HG03064 (cell line): Measurements from ENCODE around the gene NME7.
"Not testable (repeated sequence)": the region's sequence is repeated elsewhere in the genome, so short reads cannot be mapped to it uniquely, and the experiment has no call there.

Experiments
- ATAC-seq: cut with Tn5 transposase; IDR thresholded peaks from one replicate; pipeline ENCODE4 v1.9.1; 2021; ENCODE audit warnings: low read depth; ENCODE audit not compliant: unreplicated experiment

NME7 gene

DNA sequence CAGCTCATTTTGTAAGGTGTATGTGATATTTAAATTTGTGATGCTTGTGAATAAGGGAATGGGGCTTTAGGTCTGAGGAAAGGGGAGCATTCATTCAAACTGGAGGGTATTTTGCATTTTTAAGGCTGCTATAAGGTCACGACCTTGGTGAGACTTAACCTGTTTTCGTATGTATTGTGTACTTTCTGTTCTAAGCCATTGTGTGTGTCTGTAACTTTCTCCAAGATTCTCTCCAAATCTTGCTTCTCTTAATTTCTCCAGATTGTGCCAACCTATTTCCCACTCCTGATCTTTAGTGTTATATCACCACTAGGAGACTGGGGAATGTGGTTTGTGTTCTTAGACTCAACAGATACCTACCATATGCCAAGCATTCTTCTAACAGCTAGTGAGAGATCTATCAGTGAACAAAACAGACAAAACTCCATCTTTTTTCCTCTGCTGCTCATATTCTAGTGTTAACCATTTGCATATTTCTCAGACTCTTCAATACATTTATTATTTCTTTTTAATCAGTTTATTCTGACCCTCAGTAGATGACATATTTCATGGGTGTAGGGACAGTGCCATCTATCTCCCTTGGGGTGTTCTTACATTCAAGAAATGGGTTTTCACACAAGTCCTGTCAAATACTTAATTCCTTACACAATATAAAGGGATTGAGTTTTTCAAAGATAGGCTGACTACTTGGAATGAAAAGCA lies 233.6 kb downstream of the NME7 start:
- ATAC-seq: no peak

DNA sequence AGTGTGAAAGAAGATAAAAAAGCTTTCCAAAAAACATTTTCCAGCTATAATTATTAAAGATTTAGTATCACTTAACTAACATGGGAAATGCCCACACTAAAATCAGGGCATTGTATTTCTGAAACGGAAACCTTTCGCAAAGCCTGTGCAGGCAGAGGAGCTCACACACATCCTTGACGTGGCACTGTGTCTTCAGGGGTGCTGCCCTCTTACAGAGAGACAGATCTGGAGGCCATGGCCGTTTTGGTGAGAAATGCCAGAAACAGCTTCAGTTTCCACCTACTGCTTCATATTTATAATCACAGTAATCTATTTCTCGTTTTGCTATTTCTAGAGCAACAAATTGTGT lies 234.4 kb downstream of the NME7 start:
- no peak for ATAC-seq

GRCh38 chr1:169132512-169133227 lies 234.9 kb downstream of the NME7 start:
- ATAC-seq: no peak

- no peak for ATAC-seq
Measured at GRCh38 chr1:169130683-169131082, 236.9 kb downstream of the NME7 start.

DNA sequence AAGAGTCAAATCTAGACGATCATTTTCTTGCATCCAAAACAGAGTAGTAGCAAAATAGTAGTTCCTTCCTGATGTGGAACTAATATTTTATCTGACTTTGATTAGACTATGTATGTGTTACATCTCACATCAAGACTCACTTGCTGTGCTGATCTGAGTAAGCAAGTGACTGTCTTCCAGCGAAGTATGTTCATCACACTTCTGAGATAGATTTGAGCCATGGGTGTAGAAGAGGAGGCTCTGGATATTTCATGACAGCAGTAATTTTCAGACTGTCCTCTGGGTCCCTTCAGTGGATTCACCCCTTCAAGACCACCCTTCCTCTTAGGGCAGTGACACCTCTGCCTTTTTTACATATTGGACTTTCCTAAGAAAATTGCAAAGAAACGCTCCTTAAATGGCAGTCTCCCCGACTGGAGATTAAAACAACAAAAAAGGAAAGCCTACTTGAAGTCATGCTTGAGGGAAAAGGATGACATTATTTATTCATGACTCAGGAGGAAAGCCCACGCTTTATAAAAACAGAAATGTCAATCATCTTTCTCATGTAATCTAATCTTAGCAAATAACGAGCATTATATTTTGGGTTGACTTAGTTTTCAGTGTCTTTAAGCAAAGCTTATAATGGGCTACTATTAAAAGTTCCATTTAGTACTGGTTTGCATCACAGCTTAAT lies 238.3 kb downstream of the NME7 start:
- ATAC-seq: no peak

- no peak for ATAC-seq
Measured at GRCh38 chr1:169128562-169128961, 239.0 kb downstream of the NME7 start.

DNA sequence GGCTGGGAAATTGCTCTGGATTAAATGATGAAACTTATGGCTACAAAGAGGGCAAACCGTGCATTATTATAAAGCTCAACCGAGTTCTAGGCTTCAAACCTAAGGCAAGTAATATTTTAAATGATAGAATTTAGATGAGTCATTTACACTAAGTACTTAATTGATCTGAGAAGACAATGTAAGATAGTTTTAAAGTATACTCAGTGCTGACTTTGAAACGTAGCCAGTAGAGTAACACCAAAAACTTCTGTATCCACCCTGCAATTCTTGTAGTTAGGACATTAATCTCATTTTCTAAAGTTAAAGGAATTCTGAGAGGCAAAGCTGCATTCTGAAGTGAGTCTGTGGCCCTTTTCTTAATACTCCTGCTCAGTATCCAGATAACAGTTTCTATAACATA lies 240.3 kb downstream of the NME7 start:
- no peak for ATAC-seq

DNA sequence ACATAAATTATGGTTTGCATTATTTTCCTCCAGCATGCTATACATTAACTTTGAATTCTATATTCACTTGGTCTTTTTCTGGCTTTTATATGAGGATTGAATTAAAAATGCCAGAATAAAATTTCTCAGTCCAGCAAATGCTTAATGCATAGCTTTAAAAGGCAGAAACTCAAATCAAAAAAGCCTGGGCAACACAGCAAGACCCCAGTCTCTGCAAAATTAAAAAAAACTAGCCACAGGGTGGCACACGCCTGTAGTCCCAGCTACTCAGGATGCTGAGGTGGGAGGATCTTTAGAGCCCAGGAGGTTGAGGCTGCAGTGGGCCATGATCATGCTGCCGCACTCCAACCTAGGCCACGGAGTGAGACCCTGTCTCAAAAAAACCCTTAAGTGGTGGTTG lies 241.3 kb downstream of the NME7 start:
- ATAC-seq: no peak

- ATAC-seq: not testable (repeated sequence)
Measured at GRCh38 chr1:169125597-169125996, 242.0 kb downstream of the NME7 start.

- no peak for ATAC-seq
Measured at GRCh38 chr1:169124459-169124858, 243.1 kb downstream of the NME7 start.

DNA sequence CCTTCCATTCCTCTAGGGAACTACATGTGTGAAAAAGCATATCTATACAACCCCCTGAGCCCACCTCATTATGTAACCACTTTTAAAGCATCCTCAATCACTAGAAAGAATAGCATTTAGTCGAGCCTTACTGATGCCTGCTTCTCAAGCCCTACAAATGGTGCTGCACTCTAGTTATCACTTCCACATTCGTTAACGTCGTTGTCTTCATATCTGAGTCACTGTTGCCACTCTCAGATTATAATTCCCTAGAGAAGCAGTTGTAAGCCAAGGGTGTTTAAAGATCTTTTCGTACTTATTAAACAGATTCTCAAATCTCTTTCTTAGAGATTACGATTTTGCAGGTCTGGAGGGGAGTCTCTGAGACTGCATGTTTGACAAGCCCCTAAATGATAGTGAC lies 244.6 kb downstream of the NME7 start:
- peak; percentile 71 for ATAC-seq

GRCh38 chr1:169121146-169121923 lies 246.3 kb downstream of the NME7 start:
- no peak for ATAC-seq

DNA sequence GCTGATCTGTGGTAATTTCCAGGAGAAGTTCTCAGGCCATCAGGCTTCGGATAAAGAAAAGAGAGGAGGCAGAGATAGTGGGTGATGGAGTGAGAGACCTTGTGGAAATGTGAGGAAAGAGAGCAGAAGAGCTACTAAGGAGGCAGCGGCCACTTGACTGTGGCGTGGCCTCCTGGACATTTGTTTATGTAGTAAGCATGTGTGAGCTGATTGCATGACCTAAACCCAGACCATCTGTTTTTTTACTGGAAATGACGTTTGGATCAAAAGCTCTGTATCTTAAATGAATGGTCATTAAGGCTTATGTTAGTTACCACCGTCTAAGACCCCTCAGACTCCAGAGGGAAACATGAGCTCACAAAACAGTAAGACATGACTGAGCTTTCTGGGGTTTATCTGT lies 247.5 kb downstream of the NME7 start:
- no peak for ATAC-seq

DNA sequence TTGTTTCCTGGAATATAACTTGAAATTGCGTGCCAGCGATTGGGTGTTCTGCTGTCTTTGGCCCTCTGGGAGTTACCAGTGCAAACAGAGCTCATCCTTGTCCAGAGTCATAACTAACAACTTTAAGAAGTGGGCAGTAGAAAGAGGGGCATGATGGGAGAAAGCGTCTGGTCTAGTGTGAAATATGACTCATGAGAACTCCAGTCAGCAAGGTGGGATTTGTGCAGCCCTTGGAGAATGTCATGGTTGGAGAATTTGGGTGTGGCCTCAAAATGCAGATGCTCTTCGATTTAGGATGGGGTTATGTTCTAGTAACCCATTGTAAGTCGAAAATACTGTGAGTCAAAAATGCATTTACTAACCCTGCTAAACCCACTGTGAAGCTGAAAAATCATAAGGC lies 248.2 kb downstream of the NME7 start:
- no peak for ATAC-seq

DNA sequence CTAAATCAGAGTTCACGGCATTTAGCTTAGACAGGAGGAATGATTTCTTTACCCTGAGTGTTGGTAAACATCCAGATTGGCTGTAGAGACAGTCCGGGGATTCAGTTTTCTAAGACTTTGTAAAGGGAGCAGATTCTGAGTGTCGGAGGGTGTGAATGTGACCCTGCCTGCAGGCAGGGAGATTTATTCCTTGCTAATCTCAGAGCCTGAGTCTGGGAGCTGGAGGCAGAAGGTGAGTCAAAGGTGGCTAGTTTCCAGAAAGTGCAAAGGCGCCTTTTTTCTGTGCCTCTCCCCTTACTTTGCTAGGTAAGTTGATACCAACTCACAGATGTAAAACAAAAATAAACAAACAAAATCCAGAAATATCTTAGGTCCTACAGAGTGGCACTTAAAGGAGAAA lies 249.4 kb downstream of the NME7 start:
- ATAC-seq: no peak

- no peak for ATAC-seq
Measured at GRCh38 chr1:169117599-169117998, 250.0 kb downstream of the NME7 start.

DNA sequence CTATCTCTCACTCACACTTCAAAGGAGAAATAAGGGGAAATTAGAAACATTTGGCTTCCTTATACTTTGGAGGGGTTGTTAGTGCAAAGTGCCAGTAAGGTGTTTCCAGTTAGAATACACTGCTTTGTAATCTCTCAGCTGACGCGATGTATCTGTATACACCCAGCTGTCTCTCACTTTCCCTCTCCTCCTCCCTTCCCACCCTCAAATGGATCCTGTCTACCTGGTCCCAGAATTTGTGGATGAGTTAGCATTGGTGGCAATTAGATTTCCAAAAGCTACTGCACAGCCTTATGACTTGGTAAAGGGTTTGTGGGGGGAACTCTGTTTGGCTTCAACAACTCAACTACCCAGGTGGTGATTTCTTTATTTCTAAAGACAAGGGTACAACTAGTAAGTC lies 250.6 kb downstream of the NME7 start:
- ATAC-seq: no peak

- ATAC-seq: no peak
Measured at GRCh38 chr1:169115891-169116585, 251.6 kb downstream of the NME7 start.

GRCh38 chr1:169113613-169114119 lies 253.9 kb downstream of the NME7 start:
- no peak for ATAC-seq

DNA sequence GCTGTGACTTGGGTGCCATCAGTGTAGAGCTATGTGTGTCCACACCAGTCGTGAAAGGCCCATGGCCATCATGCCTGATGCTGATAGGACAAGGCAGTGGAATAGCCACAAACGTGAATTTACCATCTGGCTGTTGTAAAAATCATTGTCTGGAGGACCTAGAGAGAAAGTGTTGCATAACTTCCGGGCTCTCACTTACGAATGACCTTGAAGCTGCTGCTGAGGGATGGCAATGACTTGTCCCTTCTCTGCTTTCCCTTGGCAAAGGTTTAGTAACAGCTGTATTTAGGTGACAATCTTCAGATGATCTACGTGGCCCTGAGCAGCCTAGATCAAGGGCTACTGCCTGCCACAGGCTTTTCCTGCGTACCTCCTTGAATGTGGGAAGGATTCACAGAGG lies 255.4 kb downstream of the NME7 start:
- no peak for ATAC-seq
